ENCODE measurements around the gene COX4I2.

COX4I2 gene

DNA sequence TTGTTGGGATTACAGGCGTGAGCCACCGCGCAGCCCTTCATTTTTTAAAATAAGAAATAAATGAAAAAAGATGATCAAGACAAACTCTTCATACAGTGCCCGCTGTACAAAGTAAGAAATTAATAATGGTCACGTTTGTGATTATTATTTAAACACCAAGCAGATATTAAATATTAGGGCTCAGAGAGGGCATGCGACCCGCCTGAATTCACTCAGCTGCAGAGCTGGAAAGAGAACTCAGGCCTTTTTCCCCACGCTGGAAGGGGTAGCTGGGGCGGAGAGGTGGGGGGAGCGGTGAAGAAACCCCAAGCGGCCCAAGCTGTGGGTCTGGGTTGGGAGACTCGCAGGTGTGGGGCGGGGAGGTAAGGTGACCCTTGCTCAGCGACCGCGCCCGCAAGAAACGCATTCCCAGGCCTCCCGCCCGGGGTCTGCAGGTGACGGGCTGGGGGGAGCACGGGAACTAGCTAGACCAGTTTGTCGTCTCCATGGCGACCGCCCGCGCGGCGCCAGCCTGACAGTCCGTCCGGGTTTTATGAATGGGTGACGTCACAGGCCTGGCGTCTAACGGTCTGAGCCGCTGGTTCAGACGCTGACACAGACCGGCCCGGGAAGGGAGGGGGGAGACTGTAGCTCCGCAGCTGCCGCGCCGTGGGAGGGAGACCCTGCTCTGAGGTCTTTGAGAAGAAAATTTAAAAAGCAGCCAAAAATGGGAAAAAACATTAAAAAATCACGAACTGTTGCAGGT, 33.7 kb upstream of the COX4I2 start:
- DNase-seq (ENCODE audit: extremely low spot score), result peak; percentile 92
- POLR2A ChIA-PET, result interaction anchor here (1.1 to 12.0 kb wide), 11 partner anchors 8 to 135 kb away, joined by 3 to 260 read pairs (median 8); partner anchors contain the start of gene TPX2
- TF ChIP-seq NFRKB (IDR thresholded peaks at IDR 0.05), result no peak
- TF ChIP-seq, protein P1, sequence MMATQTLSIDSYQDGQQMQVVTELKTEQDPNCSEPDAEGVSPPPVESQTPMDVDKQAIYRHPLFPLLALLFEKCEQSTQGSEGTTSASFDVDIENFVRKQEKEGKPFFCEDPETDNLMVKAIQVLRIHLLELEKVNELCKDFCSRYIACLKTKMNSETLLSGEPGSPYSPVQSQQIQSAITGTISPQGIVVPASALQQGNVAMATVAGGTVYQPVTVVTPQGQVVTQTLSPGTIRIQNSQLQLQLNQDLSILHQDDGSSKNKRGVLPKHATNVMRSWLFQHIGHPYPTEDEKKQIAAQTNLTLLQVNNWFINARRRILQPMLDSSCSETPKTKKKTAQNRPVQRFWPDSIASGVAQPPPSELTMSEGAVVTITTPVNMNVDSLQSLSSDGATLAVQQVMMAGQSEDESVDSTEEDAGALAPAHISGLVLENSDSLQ (IDR thresholded peaks at IDR 0.05), result peak; percentile 90
- CTCF ChIA-PET, result interaction anchor here (0.5 to 2.4 kb wide), 8 partner anchors 9 to 136 kb away, joined by 3 to 20 read pairs (median 4); no protein-coding TSS in a partner anchor

- POLR2A ChIA-PET, result interaction anchor here (0.9 to 12.0 kb wide), 16 partner anchors 8 to 135 kb away, joined by 3 to 260 read pairs (median 6); partner anchors contain the start of gene TPX2
- CTCF ChIA-PET, result interaction anchor here (0.5 to 2.4 kb wide), 7 partner anchors 8 to 135 kb away, joined by 3 to 20 read pairs (median 4); no protein-coding TSS in a partner anchor
- DNase-seq (ENCODE audit: extremely low spot score), result no peak
- TF ChIP-seq TARDBP (IDR thresholded peaks at IDR 0.05) (no peak), SP1 (IDR thresholded peaks at IDR 0.05) (no peak), ZNF384 (IDR thresholded peaks at IDR 0.05) (no peak), FOXA1 (IDR thresholded peaks at IDR 0.05) (no peak), L3MBTL2 (conservative IDR thresholded peaks at IDR 0.05) (no peak), HDGF (IDR thresholded peaks at IDR 0.05; ENCODE audit: borderline replicate concordance) (no peak), BHLHE40 (IDR thresholded peaks at IDR 0.05; ENCODE audit: borderline replicate concordance) (no peak), NFRKB (IDR thresholded peaks at IDR 0.05) (no peak), FOXM1 (IDR thresholded peaks at IDR 0.05; ENCODE audit: borderline replicate concordance) (no peak), CTBP1 (IDR thresholded peaks at IDR 0.05; ENCODE audit: borderline replicate concordance) (no peak), ELF4 (IDR thresholded peaks at IDR 0.05) (no peak), SUZ12 (IDR thresholded peaks at IDR 0.05) (no peak), ARNT (IDR thresholded peaks at IDR 0.05) (no peak), FOXK2 (IDR thresholded peaks at IDR 0.05) (no peak)
- TF ChIP-seq, protein P1 (IDR thresholded peaks at IDR 0.05), result no peak
Measured at GRCh38 chr20:31604567-31605030, 33.1 kb upstream of the COX4I2 start.

DNA sequence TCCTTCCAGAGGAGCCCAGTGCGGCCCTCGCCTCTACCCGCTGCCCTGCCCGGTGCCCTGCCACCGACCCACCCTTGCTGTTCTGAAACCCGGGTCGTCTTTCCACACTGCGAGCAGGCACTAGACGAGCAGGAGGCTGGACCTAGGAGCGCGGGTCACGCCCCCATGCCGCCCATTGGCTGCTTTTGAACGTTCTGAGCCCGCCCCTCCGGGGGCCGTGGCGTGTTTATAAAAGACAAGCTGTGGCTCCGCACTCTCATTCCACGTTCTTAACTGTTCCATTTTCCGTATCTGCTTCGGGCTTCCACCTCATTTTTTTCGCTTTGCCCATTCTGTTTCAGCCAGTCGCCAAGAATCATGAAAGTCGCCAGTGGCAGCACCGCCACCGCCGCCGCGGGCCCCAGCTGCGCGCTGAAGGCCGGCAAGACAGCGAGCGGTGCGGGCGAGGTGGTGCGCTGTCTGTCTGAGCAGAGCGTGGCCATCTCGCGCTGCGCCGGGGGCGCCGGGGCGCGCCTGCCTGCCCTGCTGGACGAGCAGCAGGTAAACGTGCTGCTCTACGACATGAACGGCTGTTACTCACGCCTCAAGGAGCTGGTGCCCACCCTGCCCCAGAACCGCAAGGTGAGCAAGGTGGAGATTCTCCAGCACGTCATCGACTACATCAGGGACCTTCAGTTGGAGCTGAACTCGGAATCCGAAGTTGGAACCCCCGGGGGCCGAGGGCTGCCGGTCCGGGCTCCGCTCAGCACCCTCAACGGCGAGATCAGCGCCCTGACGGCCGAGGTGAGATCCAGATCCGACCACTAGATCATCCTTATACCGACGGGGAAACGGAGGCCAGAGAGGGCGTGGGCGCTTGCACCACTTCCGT, 32.4 kb upstream of the COX4I2 start, which contains the start of gene ID1:
Gene ID1, plus strand, starts transcription at position 259 of the 871 bp plus-strand sequence. Its CDS starts 99 bp downstream, at position 358.
- peak; percentile 88 for DNase-seq (ENCODE audit: extremely low spot score)
- CTCF ChIA-PET, result interaction anchor here (1.3 to 2.0 kb wide), 3 partner anchors 32 to 43 kb away, joined by 3 to 10 read pairs (median 4); no protein-coding TSS in a partner anchor
- POLR2A ChIA-PET, result interaction anchor here (0.6 to 12.0 kb wide), 17 partner anchors 8 to 134 kb away, joined by 3 to 260 read pairs (median 5); partner anchors contain the start of gene TPX2
- TF ChIP-seq L3MBTL2 (conservative IDR thresholded peaks at IDR 0.05) (0 out of 2 replicates have a peak, but pooled peaks have one; percentile 12), NFRKB (IDR thresholded peaks at IDR 0.05) (no peak), FOXA1 (IDR thresholded peaks at IDR 0.05) (no peak), BHLHE40 (IDR thresholded peaks at IDR 0.05; ENCODE audit: borderline replicate concordance) (no peak), SUZ12 (IDR thresholded peaks at IDR 0.05) (no peak), TARDBP (IDR thresholded peaks at IDR 0.05) (no peak)

- TF ChIP-seq, protein P1 (IDR thresholded peaks at IDR 0.05), result no peak
- no peak for TF ChIP-seq TARDBP (IDR thresholded peaks at IDR 0.05)
- TF ChIP-seq L3MBTL2 (conservative IDR thresholded peaks at IDR 0.05), result no peak
- no peak for TF ChIP-seq ARNT (IDR thresholded peaks at IDR 0.05)
- no peak for TF ChIP-seq FOXK2 (IDR thresholded peaks at IDR 0.05)
- no peak for TF ChIP-seq ELF4 (IDR thresholded peaks at IDR 0.05)
- TF ChIP-seq LEF1 (IDR thresholded peaks at IDR 0.05; ENCODE audit: borderline replicate concordance), result no peak
- no peak for TF ChIP-seq FOXM1 (IDR thresholded peaks at IDR 0.05; ENCODE audit: borderline replicate concordance)
- TF ChIP-seq ZNF384 (IDR thresholded peaks at IDR 0.05), result no peak
- CTCF ChIA-PET, result interaction anchor here (1.0 to 1.1 kb wide), 2 partner anchors 28 to 37 kb away, joined by 3 read pairs; no protein-coding TSS in a partner anchor
- POLR2A ChIA-PET, result interaction anchor here (0.6 to 12.0 kb wide), 12 partner anchors 10 to 133 kb away, joined by 3 to 260 read pairs (median 7); partner anchors contain the start of gene TPX2
Measured at GRCh38 chr20:31605902-31606803, 31.6 kb upstream of the COX4I2 start.

More at GRCh38 chr20:31605902-31606803, 31.6 kb upstream of the COX4I2 start:
- DNase-seq (ENCODE audit: extremely low spot score), result no peak
